AG08396 (cell line): ENCODE results near the gene TTR.

Experiments used
- DNase-seq: peaks from one replicate; pipeline ENCODE4 v3.0.0; 2012; ENCODE audit warnings: low spot score, mixed read lengths

TTR gene

GRCh38 chr18:31579375-31579774, 12.3 kb upstream of the TTR start:
- no peak for DNase-seq

DNA sequence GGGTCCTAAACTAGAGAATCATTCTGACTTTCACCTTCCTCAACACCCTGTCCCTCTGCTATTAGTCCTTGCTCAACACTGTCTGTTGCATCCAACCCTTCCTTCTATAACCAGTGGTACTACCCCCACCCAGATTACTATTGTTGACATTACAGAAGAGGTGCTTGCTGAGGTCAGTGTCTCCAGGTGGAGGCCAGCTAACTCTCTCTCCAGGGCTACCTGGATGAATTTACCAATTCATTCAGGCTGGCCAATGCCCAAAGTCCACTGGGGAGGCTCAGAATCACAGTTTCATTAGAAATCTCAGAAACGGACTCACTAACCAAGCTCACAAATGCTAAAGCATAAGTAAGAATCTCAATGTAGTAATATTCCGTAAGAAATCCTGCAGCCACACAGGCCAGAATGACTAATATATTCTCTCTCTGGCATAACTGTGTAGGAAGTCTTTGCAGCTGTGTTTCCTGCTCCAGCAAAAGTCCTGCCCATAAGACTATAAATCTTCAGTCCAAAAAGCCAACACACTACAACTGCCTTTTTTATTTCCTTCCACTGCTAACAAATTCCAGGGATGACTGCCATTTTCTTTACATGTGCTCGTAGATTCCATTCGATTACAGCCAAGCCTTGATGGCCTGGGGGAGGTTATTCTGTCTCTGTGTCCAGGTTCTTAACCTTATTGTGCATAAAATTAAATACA, 10.0 kb upstream of the TTR start:
- no peak for DNase-seq

- DNase-seq = no peak
Measured at GRCh38 chr18:31583185-31583854, 8.4 kb upstream of the TTR start.

GRCh38 chr18:31585991-31586390, 5.7 kb upstream of the TTR start:
- no peak for DNase-seq

- DNase-seq = no peak
Measured at GRCh38 chr18:31586616-31587015, 5.1 kb upstream of the TTR start.

GRCh38 chr18:31587529-31587928, 4.1 kb upstream of the TTR start:
- no peak for DNase-seq

DNA sequence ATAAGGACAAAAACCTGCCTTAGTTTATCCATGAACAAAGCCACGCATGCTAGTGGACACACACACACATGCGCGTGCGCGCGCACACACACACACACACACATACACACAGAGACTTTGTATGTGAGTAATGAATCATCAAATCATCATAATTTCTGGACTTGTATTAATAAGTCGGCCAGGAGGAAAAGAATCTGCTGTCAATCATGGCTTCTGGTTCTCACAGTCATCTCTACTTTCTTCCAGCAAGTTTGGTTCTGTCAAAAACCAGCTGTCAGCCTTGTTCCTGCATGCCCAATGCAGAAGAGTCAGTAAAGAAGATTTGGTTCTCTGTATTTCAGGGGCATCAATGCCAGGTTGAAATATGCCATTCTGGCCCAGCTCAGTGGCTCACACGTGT, 1.1 kb upstream of the TTR start:
- DNase-seq = no peak

GRCh38 chr18:31591113-31591512, 564 bp upstream of the TTR start:
- no peak for DNase-seq

DNA sequence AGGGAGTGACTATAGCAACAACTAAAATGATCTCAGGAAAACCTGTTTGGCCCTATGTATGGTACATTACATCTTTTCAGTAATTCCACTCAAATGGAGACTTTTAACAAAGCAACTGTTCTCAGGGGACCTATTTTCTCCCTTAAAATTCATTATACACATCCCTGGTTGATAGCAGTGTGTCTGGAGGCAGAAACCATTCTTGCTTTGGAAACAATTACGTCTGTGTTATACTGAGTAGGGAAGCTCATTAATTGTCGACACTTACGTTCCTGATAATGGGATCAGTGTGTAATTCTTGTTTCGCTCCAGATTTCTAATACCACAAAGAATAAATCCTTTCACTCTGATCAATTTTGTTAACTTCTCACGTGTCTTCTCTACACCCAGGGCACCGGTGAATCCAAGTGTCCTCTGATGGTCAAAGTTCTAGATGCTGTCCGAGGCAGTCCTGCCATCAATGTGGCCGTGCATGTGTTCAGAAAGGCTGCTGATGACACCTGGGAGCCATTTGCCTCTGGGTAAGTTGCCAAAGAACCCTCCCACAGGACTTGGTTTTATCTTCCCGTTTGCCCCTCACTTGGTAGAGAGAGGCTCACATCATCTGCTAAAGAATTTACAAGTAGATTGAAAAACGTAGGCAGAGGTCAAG, 955 bp downstream of the TTR start:
- DNase-seq = no peak

DNA sequence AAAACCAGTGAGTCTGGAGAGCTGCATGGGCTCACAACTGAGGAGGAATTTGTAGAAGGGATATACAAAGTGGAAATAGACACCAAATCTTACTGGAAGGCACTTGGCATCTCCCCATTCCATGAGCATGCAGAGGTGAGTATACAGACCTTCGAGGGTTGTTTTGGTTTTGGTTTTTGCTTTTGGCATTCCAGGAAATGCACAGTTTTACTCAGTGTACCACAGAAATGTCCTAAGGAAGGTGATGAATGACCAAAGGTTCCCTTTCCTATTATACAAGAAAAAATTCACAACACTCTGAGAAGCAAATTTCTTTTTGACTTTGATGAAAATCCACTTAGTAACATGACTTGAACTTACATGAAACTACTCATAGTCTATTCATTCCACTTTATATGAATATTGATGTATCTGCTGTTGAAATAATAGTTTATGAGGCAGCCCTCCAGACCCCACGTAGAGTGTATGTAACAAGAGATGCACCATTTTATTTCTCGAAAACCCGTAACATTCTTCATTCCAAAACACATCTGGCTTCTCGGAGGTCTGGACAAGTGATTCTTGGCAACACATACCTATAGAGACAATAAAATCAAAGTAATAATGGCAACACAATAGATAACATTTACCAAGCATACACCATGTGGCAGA, 3.6 kb downstream of the TTR start:
- DNase-seq = no peak

- no peak for DNase-seq
Measured at GRCh38 chr18:31596081-31596872, 4.6 kb downstream of the TTR start.

- no peak for DNase-seq
Measured at GRCh38 chr18:31598021-31598805, 6.5 kb downstream of the TTR start.

DNA sequence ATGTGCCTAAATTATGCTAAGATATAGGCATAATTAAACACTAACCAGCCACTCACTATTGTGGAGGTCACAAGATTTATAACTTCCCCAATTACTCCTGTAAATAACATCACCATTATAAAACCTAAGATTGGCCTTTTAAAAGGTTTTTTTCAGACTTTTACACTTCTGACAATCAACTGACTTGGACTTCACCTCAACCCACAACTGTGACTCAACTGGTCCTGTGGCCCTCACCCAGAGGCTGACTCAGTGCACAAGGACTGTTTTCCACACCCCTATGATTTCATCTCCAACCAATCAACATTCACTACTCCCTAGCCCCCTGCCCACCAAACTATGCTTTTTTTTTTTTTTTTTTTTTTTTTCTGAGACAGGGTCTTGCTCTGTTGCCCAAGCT, 11.6 kb downstream of the TTR start:
- DNase-seq = no peak

DNA sequence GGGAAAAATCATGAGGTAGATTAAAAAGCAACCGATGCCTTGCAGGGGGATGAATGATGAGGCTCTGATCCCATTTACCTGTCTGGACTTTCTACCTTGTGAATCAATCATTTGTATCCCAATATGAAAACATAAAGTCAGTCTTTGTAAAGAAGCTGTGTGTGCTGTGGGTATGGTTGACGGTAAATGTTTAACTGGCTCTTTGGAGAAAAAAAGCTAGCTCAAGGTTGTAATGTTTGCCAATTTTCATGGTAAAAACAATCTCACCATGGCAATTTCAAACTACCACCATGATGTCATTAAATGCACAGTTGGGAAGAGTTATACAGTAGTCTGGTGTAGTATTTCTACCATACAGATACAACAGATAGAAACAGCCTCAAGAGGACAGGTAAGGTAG, 14.6 kb downstream of the TTR start:
- no peak for DNase-seq

DNA sequence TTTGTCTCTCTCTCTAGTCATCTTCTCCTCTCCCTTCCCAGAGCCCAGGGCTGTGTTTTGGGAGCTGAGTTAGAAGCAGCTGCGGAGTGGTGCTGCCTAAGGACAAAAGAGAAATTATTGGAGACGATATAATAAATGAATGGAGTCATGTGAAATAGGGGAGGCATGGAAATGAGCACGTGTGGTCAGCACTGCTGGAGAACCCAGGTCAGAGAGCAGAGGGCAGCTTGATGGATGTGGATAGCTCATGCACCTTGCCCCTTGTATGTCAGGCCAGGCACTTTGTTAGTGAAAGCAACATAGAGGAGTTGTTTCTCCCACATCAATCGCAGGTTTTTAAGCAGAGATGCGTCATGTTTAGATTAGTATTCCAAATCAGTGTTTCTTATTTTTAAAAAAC, 15.7 kb downstream of the TTR start:
- no peak for DNase-seq

DNA sequence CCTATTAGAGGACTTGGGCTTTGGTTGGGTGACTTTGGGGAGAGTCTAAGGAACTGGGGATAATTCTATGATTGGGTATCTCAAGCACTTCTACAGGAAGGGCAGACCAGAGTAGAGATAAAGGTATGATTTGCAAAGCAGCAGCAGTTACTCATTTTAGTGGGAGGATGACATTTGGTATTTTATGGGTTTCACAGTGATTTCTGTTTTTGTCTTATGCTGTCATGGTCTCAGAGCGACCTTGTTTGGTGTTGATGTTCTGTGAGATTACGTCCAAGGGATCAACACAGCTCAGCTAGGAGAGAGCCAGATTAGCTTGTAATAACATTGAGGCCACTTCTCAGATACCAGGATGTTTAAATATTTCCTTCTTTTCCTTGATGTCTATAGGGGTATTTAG, 18.2 kb downstream of the TTR start:
- no peak for DNase-seq

DNA sequence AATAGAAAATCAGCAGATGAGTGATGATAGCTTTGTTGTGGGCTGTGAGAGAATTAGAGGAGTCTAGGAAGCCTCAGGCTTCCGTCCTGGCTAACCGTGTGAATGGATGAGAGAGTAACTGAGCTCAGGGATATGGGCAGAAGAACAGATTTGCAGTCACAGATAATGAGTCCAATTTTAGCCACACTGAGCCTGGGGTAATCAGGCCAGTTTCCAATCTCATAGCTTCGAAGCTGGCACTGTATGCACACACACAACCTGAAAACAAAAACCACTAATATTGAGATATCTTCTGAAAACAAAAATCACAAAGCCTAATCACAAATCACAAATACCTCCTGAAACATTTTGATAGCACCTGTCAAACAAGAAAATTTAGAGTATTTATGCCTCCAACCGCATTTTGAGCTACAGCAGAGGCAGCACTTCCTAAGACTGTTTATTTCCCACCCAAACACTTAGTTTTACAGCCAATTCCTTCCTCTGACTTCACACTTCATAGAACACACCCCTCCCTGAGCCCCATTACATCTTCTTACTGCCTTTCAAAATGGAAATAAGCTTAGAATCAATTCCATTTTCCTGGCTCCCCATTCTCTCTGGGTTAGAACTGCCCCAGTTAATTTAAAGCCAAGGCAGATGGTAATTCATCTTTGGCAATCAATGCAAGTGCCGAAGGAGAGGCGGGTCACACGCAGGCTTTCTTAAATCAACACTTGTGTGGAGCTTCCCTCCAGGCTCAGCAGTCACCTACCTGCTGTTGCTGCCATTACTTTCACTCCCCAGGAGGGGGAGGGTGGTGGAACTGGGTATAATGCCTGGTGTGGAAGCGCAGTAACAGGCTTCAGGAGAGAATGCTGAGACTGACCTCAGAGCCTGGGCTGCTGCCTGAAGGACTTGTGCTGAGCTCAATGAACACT, 18.9 kb downstream of the TTR start:
- DNase-seq = no peak

DNA sequence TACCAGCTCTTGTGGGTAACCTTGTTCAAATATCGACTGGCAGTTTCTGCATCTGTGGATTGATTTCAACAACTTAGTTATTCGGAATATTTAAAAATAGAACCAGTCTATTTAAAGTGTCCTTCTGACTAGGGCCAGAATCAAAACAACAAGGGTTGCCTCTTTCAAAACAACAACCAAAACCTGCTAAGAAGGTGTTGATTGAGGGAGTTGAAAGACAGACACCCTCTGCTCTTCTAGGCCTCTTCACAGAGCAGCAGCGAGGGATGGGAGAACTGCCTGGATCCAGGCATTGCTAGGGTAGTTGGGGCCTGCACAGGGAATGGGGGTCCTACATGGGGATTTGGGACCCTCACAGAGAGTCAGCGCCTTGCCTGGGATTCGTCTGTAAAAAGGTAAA, 19.8 kb downstream of the TTR start:
- DNase-seq = no peak

DNA sequence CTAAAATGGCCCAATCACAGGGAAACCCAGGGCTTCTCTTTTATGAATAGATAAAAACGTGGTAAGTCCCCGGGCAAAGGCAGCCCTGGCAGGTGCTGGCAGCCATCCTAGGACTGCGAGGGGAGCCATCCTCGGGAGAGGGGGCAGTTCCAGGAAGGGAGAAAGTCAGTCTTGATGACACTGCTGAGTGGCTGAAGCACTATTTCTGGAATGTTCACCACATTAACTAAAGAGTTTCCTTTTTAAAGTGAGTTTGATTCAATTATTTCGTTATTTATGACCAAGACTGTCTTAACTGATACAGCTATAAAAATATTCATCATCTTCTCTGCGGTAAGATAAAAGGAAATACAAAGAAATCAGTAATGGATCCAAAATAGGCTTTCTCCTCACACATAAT, 20.4 kb downstream of the TTR start:
- DNase-seq = no peak

- DNase-seq = no peak
Measured at GRCh38 chr18:31614044-31614443, 22.4 kb downstream of the TTR start.
